Mucosa of stomach (tissue), 1 donor: ENCODE data around the gene ATP5ME.
"Not testable (repeated sequence)": the region's sequence is repeated elsewhere in the genome, so short reads cannot be mapped to it uniquely, and the experiment has no call there.

Source experiments
- H3K27me3 ChIP-seq: one replicate; pipeline ENCODE4 v1.7.0; 2013; ENCODE audit warnings: mild to moderate bottlenecking, low read length; ENCODE audit not compliant: control insufficient read depth, insufficient read depth
- H3K36me3 ChIP-seq: one replicate; pipeline ENCODE4 v1.7.0; 2013; ENCODE audit warnings: low read length; ENCODE audit not compliant: control insufficient read depth, insufficient read depth
- H3K4me1 ChIP-seq: one replicate; pipeline ENCODE4 v1.7.0; 2013; ENCODE audit warnings: mild to moderate bottlenecking, low read length; ENCODE audit not compliant: control insufficient read depth, insufficient read depth
- H3K4me3 ChIP-seq: one replicate; pipeline ENCODE4 v1.7.0; 2013; ENCODE audit warnings: low read length
- H3K9ac ChIP-seq: one replicate; pipeline ENCODE4 v1.7.0; 2013; ENCODE audit warnings: mild to moderate bottlenecking, low read length, moderate library complexity
- H3K9me3 ChIP-seq: one replicate; pipeline ENCODE4 v1.7.0; 2013; ENCODE audit warnings: mild to moderate bottlenecking, low read length, moderate library complexity; ENCODE audit not compliant: control insufficient read depth
- donor health status: Pancreatic carcinoma.

ATP5ME gene

DNA sequence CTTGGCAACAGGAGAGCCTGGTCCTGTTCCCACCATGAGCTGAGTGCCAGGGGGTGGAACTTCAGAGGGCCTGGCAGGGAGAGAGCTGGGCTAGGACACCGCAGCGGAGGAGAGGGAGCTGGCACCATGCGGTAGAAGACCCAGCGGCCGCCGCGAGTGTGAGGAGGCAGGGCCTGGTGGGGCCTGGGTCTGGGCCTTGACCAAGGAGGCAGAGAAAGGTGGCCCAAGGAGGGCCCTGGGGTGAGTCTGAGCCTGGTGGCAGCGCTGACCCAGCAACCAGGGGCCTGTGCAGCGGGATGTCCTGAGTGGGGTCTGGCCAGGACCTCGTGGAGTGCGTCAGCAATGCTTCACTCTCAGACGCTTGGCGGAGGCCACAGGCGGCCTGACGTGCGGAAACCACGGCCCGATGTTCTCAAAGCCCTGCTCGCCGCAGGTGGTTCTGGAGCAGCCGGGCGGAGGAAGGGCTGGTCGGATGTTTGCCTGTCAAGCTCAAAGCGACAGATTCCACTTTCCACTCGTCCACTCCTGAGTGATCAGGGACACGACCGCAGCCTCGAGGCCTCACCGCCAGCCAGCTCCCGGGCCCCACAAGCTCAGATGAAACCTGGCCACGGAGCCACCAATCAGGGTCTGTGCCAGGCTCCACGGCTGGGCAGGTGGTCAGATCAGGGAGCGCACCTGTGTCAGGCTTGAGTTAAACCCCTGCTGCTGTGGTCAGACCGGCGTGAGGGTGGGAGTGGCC, 20.8 kb downstream of the ATP5ME start:
- H3K27me3 ChIP-seq = peaks cover 28% of the 10 kb centered on the region
- no peaks in the 10 kb centered on the region for H3K4me1 ChIP-seq
- H3K36me3 ChIP-seq = no peaks in the 10 kb centered on the region
- H3K9ac ChIP-seq = no peak overlapping the region
- H3K4me3 ChIP-seq = no peak overlapping the region
- H3K9me3 ChIP-seq = no peaks in the 10 kb centered on the region

DNA sequence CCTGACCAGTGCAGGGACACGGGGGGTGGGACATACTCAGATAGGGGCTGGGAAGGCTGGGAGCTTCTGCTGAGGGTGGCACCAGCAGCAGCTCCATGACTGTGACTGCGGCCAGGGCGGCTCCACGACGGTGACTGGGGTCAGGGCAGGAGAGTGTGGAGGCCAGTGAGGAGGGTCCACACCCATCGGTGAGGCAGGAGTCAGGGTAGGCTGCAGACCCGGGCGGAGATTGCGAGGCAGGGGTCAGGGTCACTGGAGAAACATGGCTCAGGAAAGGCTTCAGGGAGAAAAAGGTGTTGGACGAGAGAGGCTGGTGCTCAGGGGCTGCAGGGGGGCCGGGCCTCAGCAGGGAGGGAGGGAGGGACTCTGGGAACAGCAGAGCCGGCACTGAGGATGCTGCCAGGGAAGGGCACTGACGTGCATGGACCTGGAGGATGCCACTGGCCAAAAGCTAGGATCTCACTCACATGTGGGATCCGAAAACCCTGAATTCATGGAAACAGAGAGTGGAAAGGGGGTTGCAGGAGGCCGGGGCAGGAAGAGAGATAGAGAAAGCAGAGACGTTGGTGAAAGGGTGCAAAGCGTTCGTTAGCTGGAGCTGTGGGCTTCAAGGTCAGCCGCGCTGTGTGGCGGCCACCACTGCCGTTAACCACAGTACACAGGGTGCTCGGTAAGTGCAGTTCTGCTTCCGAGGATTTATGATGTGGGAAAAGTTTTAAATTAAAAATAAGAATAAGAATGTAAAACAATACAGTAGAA, 22.0 kb downstream of the ATP5ME start:
- H3K9ac ChIP-seq = no peak overlapping the region
- no peaks in the 10 kb centered on the region for H3K36me3 ChIP-seq
- H3K27me3 ChIP-seq = peaks cover 34% of the 10 kb centered on the region
- no peak overlapping the region for H3K4me3 ChIP-seq
- H3K4me1 ChIP-seq = no peaks in the 10 kb centered on the region
- no peaks in the 10 kb centered on the region for H3K9me3 ChIP-seq

DNA sequence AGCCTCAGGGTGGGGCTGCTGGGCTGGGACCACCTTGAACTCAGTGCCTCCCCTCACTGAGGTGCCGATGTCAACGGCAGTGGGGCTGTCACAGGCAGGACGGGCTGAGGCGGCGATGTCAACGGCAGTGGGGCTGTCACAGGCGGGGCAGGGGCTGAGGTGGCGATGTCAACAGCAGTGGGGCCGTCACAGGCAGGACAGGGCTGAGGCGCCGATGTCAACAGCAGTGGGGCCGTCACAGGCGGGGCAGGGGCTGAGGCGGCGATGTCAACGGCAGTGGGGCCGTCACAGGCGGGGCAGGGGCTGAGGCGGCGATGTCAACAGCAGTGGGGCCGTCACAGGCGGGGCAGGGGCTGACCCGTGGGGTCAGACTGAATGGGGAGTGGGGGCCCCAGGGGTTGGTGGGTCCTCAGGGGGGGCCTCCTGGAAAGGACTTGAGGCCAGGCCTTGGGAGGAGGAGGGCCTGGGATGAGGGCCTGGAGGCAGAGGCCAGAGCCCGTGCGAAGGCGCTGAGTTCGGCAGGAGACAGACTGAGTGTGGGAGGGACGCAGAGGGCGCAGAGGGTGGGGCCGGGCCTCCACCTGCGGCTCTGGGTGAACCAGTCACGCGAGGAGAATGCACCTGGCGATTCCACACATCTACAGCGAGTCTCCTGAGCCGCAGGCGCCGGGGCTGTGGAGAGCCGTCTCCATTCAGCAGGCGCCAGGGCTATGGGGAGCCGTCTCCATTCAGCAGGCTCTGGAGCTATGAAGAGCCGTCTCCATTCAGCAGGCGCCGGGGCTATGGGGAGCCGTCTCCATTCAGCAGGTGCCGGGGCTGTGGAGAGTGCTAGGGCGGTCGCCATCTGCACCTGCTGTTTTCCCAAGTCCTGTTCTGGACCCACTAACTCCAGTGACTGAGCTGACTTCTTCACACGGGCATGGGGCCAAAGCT, 22.9 kb downstream of the ATP5ME start:
- Histone ChIP-seq H3K36me3 (no peaks in the 10 kb centered on the region), H3K4me3 (no peak overlapping the region), H3K27me3 (peaks cover 34% of the 10 kb centered on the region), H3K4me1 (no peaks in the 10 kb centered on the region), H3K9me3 (no peaks in the 10 kb centered on the region), H3K9ac (no peak overlapping the region)

DNA sequence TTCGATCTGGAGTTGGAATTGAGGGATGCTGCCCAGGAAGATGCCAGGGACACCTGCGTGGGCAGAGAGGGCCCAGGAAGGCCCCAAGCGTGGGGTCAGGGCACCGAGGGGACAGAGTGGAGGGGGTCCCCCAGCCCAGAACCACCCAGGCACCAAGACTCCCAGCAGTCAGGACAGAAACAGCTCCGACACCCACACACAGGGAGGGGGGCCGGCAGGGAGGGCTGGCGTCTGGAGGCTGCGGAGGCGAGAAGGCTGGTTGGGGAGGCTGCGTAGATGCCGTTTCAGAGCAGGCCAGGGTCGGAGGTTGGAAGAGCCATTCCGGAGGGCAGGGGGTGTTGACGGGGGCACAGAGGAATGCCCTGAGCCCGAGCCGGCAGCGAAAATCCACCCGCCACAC, 23.6 kb downstream of the ATP5ME start:
- Histone ChIP-seq H3K36me3 (no peaks in the 10 kb centered on the region), H3K4me3 (no peak overlapping the region), H3K27me3 (peaks cover 33% of the 10 kb centered on the region), H3K4me1 (no peaks in the 10 kb centered on the region), H3K9me3 (no peaks in the 10 kb centered on the region), H3K9ac (no peak overlapping the region)

DNA sequence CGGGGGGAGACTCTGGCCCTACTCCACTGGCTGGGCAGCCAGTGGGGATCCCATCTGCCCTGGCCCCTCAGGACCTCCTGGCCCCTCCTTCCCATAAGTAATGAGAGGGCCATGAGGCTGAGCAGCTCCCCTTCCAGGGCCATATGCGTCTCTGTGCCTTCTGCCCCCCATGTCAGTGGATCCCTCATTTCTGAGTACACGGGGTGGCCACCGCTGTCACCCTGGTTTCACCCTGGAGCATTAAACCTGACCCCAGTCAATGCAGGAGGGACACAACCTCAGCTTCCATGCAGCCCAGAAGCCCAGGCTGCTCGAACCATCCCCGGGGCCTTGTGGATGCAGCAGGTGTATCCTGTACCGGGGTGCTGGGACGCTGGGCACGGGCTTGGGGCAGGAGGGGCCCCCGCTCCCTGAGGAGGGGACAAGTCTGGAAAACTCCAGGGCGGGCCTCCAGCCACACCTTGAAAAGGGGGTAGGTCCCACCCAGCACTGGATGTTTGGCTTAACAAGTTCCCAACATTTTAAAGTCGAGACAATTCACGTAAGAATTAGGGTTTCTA, 24.2 kb downstream of the ATP5ME start:
- no peaks in the 10 kb centered on the region for H3K9me3 ChIP-seq
- no peaks in the 10 kb centered on the region for H3K4me1 ChIP-seq
- H3K4me3 ChIP-seq = no peak overlapping the region
- H3K27me3 ChIP-seq = peaks cover 30% of the 10 kb centered on the region
- H3K36me3 ChIP-seq = no peaks in the 10 kb centered on the region
- H3K9ac ChIP-seq = no peak overlapping the region

DNA sequence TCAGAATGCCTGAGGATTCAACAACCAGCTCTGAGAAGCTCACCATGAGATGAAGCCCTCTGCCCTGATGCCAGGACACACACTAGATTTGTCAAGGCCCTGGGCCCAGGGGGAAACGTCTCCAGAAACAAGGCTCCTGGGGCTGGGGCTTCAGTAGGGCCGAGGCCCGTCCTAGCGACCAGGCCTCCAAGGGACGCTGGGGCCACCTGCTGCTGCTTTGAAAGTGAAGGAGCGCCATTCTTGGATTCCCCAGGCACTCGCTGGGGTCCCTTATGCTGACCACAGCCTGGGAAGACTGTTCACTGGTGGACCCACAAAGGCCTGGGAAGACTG, 24.8 kb downstream of the ATP5ME start:
- Histone ChIP-seq H3K36me3 (no peaks in the 10 kb centered on the region), H3K4me3 (no peak overlapping the region), H3K9ac (no peak overlapping the region), H3K27me3 (peaks cover 30% of the 10 kb centered on the region), H3K9me3 (no peaks in the 10 kb centered on the region), H3K4me1 (no peaks in the 10 kb centered on the region)

DNA sequence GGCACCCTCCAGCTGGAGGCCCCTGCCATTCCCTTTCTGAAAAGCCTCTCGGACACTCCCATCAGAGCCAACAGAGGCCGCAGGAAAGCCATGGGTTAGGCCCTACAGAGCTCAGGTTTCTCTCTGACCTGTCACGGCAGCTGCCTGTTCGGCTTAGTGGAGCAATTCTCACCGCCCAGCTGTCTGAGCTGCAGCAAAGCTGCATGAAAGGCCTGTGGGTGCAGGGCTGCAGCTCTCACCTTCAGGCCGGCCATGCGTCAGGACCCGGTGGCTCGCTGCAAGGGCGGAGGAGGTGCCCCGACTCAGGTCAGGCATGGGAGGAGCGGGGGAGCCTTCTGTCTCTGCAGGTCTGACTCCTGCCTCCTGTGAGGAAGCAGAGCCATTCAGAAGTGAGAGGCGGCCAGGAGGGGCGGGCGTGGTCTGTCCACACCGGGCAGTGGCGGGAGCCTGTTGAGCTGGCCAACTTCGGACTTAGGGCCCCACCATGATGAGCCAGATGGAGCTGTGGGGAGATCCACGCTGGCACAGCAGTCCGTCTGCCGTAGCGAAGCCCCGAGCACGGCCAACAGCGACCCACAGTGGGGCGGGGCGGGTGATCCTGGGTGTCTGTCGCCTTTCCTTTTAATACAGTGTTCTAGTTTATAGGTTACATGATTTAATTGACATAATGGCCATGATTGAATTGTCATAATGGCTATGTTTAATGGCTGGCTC, 25.3 kb downstream of the ATP5ME start:
- H3K9ac ChIP-seq = no peak overlapping the region
- H3K4me3 ChIP-seq = no peak overlapping the region
- H3K9me3 ChIP-seq = no peaks in the 10 kb centered on the region
- no peaks in the 10 kb centered on the region for H3K4me1 ChIP-seq
- peaks cover 30% of the 10 kb centered on the region for H3K27me3 ChIP-seq
- H3K36me3 ChIP-seq = no peaks in the 10 kb centered on the region

DNA sequence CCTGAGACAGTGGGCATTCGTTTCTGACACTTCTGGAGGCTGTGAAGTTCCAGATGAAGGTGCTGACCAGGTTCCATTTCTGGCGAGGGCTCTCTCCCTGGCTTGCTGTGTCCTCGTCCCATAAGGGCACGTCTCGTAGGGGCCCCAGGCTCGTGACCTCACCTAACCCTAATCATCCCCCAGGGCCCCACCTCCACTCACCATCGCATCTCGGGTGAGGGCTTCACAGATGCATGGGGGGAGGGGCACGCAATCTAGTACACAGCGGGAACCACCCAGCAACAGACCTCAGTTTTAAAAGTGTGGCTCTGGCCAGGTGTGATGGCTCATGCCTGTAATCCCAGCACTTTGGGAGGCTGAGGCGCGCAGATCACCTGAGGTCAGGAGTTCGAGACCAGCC, 26.6 kb downstream of the ATP5ME start:
- no peaks in the 10 kb centered on the region for H3K36me3 ChIP-seq
- no peak overlapping the region for H3K9ac ChIP-seq
- H3K9me3 ChIP-seq = no peaks in the 10 kb centered on the region
- no peaks in the 10 kb centered on the region for H3K4me1 ChIP-seq
- peaks cover 30% of the 10 kb centered on the region for H3K27me3 ChIP-seq
- no peak overlapping the region for H3K4me3 ChIP-seq

DNA sequence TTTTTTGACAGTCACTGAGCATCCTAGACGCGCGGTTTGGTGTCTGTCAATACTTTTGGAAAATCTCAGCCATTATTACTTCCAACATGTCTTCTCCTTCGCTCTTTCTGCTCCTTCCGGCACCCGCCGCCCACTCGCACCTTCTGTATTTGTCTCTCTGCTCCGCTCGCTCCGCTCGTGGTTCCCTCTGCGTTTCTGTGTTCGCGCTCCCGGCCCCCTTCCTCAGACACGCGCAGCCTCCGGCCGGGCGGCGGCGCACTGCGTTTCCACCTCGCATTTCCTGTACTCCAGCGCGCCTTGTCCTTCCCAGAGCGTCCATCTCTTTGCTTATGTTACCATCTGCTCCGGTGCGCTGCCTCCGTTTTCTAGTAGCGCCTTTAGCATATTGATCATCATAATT, 27.6 kb downstream of the ATP5ME start:
- Histone ChIP-seq H3K36me3 (no peaks in the 10 kb centered on the region), H3K9ac (no peak overlapping the region), H3K9me3 (no peaks in the 10 kb centered on the region), H3K4me1 (no peaks in the 10 kb centered on the region), H3K4me3 (no peak overlapping the region), H3K27me3 (peaks cover 24% of the 10 kb centered on the region)

DNA sequence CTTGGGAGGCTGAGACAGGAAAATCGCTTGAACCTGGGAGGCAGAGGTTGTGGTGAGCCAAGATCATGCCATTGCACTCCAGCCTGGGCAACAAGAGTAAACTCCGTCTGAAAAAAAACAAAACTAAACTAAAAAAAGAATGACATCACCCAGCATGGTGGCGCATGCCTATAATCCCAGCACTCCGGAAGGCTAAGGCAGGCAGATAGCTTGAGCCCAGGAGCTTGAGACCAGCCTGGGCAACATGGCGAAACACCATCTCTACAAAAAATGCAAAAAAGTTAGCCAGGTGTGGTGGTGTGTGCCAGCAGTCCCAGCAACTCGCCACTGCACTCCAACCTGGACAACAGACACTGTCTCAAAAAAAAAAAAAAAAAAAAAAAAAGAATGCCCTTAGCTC, 31.7 kb downstream of the ATP5ME start:
- H3K4me3 ChIP-seq, H3K9ac ChIP-seq, H3K9me3 ChIP-seq, H3K4me1 ChIP-seq, H3K27me3 ChIP-seq, H3K36me3 ChIP-seq: not testable (repeated sequence)

DNA sequence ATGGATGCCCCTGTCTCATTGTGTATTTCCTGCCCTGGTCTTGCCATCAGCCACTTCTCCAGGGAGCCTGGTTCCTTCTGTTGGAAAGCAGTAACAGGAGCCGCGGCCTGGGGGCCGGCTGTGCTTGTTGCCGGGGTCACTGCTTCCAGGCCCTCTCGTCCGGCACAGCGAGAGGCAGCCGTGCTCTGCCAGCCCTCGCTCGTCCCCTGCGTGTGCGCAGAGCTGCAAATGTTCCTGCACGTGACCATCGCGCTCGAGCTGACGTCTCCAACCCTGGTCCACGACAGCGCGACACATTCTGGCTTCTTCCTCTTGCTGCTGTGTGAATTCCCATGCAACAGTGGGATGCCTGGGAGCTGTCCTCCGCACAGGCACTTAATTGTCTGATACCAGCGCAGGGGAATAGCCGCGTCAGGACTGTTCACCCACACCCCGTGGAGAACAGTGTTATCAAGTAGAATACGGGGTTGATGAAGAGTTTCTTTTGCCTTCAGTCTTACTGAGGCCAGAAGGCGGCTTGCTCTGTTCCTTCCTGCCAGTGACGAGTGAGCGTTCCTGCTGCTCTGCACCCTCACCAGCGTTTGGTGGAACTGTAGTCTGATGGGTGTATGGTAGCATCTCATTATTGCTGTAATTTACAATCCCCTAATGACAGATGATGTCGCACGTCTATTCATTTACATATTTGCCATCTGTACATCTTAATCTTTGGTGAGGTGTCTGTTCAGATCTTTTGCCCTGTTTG, 36.4 kb downstream of the ATP5ME start:
- Histone ChIP-seq H3K36me3 (no peaks in the 10 kb centered on the region), H3K9me3 (no peaks in the 10 kb centered on the region), H3K4me3 (no peak overlapping the region), H3K27me3 (peaks cover 6% of the 10 kb centered on the region), H3K9ac (no peak overlapping the region), H3K4me1 (no peaks in the 10 kb centered on the region)
